Measurements from ENCODE around the gene LINGO1. TPM values are rescaled to one million over a fixed set of nuclear protein-coding genes. Genes with fewer than 3 reads are reported as not detected.

The LINGO1 gene
- total RNA-seq, 4 donors from 2014 or later, result 0.13 to 0.87 (median 0.35) TPM

DNA sequence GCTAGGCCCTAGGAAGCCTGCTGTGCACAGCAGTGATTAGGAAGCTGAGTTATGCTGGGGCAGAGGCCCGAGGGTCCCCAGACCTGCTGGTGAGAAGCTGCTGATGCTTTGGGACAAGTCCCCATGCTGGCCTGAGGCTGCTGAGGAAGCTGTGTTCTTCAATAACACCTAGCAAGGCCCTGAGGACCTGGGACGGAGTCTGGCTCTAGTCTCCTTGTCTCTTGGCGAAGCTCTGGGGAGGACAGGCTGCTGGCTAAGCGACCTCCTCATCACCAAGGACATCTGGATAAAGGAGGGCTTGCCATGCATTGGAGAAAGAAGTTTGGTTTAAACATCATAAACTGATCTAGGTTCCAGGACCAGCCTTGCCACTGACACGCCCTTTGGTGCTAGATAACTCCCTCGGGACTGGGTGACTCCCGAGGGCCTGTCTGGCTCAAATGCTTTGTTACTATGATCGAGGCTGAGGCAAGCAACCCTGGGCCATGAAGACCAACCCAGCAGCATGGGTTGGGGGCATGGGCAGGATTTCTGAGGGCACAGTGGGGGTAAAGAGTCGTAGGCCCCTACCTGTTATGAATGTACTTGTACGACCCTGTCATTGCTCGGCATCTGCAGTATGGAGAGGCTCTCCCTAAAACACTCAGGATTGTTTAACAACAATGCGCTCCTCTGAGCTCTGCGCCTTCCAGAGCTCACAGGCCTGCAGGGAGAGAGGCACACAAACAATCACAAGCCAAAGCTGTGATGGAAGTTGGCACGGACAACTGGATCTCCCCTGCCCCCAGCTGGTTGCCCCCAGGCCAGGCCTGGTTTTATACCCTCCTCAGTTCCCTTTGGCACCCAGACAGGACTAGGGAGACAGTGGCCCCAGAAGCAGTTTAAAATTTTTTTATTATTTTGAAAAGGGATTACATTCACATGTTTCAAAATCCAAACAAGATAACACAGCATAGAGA is 64.4 kb downstream of the LINGO1 start:
- Histone ChIP-seq H3K27ac (no peak overlapping the region), H3K4me1 (peaks cover 0 to 4% (median 0%) of the 10 kb centered on the region in 3 donors), H3K9me3 (peaks cover 0 to 5% (median 0%) of the 10 kb centered on the region in 3 donors), H3K36me3 (no peaks in the 10 kb centered on the region), H3K27me3 (no peaks in the 10 kb centered on the region), H3K4me3 (no peak overlapping the region)
- no peak for ATAC-seq
- WGBS, 2 donors (ENCODE audit: low coverage in 1 of 2), result 60 to 89% methylated on average over 1 to 5 of the region's 14 CpGs
- TF ChIP-seq POLR2A (IDR thresholded peaks at IDR 0.05) (no peak), POLR2AphosphoS5 (IDR thresholded peaks at IDR 0.05) (no peak), EP300 (IDR thresholded peaks at IDR 0.05) (no peak)
- TF ChIP-seq, protein P1, sequence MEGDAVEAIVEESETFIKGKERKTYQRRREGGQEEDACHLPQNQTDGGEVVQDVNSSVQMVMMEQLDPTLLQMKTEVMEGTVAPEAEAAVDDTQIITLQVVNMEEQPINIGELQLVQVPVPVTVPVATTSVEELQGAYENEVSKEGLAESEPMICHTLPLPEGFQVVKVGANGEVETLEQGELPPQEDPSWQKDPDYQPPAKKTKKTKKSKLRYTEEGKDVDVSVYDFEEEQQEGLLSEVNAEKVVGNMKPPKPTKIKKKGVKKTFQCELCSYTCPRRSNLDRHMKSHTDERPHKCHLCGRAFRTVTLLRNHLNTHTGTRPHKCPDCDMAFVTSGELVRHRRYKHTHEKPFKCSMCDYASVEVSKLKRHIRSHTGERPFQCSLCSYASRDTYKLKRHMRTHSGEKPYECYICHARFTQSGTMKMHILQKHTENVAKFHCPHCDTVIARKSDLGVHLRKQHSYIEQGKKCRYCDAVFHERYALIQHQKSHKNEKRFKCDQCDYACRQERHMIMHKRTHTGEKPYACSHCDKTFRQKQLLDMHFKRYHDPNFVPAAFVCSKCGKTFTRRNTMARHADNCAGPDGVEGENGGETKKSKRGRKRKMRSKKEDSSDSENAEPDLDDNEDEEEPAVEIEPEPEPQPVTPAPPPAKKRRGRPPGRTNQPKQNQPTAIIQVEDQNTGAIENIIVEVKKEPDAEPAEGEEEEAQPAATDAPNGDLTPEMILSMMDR (IDR thresholded peaks at IDR 0.05), result no peak

DNA sequence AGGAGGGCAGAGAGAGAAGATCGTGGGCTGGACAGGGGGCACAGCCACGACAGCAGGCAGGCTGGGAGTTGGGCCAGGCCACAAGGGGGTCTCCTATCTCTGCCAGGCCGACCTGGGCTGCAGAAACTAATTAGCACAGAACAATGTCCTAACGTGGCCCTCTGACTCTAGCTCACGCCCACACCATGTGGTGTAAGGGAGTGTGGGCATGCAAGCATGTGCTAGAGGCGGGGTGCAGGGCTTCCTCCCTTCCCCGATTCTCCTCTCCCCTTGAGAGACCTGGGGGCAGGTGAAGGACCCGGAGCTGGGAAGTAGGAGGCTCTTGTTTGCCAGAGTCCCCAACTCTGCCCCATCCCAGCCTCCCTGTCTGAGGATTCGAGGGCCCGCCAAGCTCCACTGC is 65.5 kb downstream of the LINGO1 start:
- peaks cover 0 to 5% (median 0%) of the 10 kb centered on the region in 3 donors for H3K9me3 ChIP-seq
- TF ChIP-seq, protein P1 (IDR thresholded peaks at IDR 0.05), result no peak
- H3K36me3 ChIP-seq, result no peaks in the 10 kb centered on the region
- H3K4me3 ChIP-seq, result no peak overlapping the region
- peaks cover 0 to 4% (median 0%) of the 10 kb centered on the region in 3 donors for H3K4me1 ChIP-seq
- 92 to 93% methylated on average over 2 to 4 of the region's 10 CpGs for WGBS, 2 donors (ENCODE audit: low coverage in 1 of 2)
- no peaks in the 10 kb centered on the region for H3K27me3 ChIP-seq
- ATAC-seq, result no peak
- H3K27ac ChIP-seq, result no peak overlapping the region

DNA sequence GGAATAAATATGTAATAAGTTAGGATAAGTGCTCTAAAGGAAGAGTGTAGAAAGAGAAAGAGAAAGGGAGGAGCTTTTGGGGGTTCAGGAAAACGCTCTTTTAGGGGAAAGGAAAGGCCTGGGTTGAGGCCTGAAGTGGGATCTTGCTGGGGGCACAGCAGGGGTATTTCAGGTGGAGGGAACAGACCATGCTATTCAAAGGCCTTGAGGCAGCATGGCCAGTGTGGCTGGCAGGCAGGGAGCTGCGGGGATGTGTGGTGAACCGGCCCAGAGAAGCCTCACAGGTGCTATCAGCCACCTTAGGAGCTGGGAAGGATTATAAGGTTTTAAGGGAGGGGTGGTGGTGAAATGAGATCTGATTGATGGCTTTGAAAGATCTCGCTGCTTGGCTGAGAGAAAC is 66.6 kb downstream of the LINGO1 start:
- 94 to 99% methylated on average over 4 of the region's 4 CpGs for WGBS, 2 donors (ENCODE audit: low coverage in 1 of 2)
- no peak for ATAC-seq
- H3K27ac ChIP-seq, result no peak overlapping the region

DNA sequence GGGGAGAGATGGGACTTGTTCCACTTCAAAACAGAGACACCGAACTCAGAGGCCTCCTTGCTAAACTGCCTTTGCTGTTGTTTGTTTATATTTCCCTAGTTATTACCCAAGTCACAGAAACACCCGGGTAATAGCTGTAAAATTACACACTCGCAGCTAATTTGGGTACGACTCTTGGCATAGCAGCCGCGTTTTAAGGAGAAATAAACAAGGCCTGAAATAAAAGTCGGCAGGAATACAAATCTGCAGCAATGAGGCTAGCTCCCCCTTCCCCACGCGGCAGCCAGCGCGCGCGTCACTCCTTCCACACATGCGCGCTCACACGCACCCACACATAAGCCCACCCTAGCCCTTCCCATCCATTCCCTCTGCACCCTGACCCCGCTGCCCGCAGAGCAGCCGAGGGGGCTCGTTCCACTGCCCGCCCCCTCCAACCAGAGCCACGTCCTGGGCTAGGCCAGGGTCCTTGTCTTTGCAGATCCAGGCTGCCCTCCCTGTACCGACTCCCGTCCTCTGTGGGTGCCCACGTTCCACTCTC is 67.3 kb downstream of the LINGO1 start:
- Histone ChIP-seq H3K4me3 (no peak overlapping the region), H3K27ac (no peak overlapping the region), H3K9me3 (peaks cover 0 to 5% (median 0%) of the 10 kb centered on the region in 3 donors), H3K4me1 (peaks cover 0 to 4% (median 0%) of the 10 kb centered on the region in 3 donors), H3K27me3 (peaks cover 8% of the 10 kb centered on the region), H3K36me3 (no peaks in the 10 kb centered on the region)
- no peak for ATAC-seq
- WGBS, 2 donors (ENCODE audit: low coverage in 1 of 2), result 85 to 90% methylated on average over 14 to 25 of the region's 25 CpGs
- TF ChIP-seq EP300 (IDR thresholded peaks at IDR 0.05), result no peak
- TF ChIP-seq POLR2A (IDR thresholded peaks at IDR 0.05), result no peak
- TF ChIP-seq POLR2AphosphoS5 (IDR thresholded peaks at IDR 0.05), result no peak
- TF ChIP-seq, protein P1 (IDR thresholded peaks at IDR 0.05), result no peak

More for the DNA sequence above, 66.6 kb downstream of the LINGO1 start:
- Histone ChIP-seq H3K4me3 (no peak overlapping the region), H3K27me3 (peaks cover 5% of the 10 kb centered on the region), H3K9me3 (peaks cover 0 to 5% (median 0%) of the 10 kb centered on the region in 3 donors), H3K4me1 (peaks cover 0 to 4% (median 0%) of the 10 kb centered on the region in 3 donors), H3K36me3 (no peaks in the 10 kb centered on the region)
- TF ChIP-seq EP300 (IDR thresholded peaks at IDR 0.05), result no peak
- TF ChIP-seq, protein P1 (IDR thresholded peaks at IDR 0.05), result no peak
- TF ChIP-seq POLR2A (IDR thresholded peaks at IDR 0.05), result no peak
- no peak for TF ChIP-seq POLR2AphosphoS5 (IDR thresholded peaks at IDR 0.05)
